ENCODE measurements around the gene HS6ST1. TPM values are rescaled to one million over a fixed set of nuclear protein-coding genes. Genes with fewer than 3 reads are reported as not detected.
A peak's percentile ranks its signal among the peaks of the same experiment; 100 is the strongest.
"Not testable (repeated sequence)": the region's sequence is repeated elsewhere in the genome, so short reads cannot be mapped to it uniquely, and the experiment has no call there.

HS6ST1 gene
- total and polyA plus RNA-seq, 5 experiments from 2014 or later = 3.2 to 15.2 (median 4.2) TPM

DNA sequence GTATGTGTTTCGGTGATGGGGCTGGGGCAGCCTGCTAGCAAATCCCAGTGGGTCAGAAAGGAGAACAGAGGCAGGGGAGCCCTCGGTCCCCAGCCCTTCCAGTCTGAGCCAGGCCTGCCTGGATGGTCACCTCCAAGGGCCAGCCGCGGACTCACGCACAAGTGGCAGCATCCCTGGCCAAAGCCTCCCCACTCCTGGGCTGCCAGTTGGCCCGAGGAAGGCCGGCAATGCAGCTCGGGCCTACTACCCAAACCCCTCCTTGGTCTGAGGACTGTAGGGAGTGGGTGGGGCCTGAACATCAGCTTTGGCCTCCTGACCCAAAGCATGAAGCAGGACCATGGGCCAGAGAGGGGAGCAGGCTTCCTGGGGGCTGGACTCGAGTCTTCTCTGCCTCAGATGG lies 51.5 kb downstream of the HS6ST1 start:
- DNase-seq, H3K4me1 Mint-ChIP-seq, ATAC-seq, H3K36me3 Mint-ChIP-seq, H3K27me3 Mint-ChIP-seq, H3K9me3 Mint-ChIP-seq, H3K27ac Mint-ChIP-seq, H3K4me3 Mint-ChIP-seq, POLR2A ChIA-PET: not testable (repeated sequence)

DNA sequence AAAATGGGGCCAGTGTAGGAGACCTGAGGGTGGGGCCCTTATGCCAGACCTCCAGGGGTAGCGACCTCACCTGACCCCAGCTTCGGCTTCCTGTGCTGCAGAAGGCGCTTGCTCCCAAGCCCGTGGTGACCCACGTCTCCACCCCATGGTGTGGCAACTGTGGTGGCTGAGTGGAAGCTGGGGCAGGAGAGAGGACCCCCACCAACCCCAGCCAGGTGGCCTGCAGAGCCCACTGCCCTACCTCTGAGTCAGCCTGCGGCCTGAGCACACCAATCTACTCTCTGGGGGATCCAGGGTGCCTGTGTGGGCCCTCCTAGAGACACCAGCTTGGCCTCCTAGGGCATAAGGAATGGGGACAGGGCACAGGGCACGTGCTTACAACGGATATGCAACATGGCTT lies 52.2 kb downstream of the HS6ST1 start:
- ATAC-seq, POLR2A ChIA-PET, H3K27ac Mint-ChIP-seq, H3K4me1 Mint-ChIP-seq, H3K9me3 Mint-ChIP-seq, H3K27me3 Mint-ChIP-seq, H3K36me3 Mint-ChIP-seq, H3K4me3 Mint-ChIP-seq: not testable (repeated sequence)
- peak in 1 of 10 donors; percentile 38 for DNase-seq

DNA sequence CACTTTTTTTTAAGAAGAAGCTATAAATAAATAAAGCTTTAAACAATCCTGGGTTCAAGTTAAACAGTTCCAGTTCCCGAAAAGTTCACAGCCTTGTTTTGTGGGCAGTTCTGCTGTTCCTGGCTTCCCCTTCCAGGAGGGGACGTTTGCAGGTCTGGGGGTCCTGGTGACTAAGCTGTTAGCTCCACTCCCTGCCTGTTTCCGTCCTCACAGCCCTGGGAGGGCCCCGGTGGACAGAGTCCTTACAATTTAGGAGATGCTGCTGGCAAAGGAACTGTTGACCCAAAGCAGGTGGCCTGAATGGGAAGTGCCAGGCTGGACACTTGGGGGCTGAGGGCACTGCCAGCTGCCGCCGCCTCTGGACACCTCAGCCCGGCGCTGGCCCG lies 53.1 kb downstream of the HS6ST1 start:
- H3K36me3 Mint-ChIP-seq, POLR2A ChIA-PET, H3K4me3 Mint-ChIP-seq, ATAC-seq, H3K4me1 Mint-ChIP-seq, H3K27me3 Mint-ChIP-seq, H3K9me3 Mint-ChIP-seq: not testable (repeated sequence)
- H3K27ac Mint-ChIP-seq = peak overlapping the region in 1 of 10 donors; percentile 74
- peak in 1 of 10 donors; percentile 41 for DNase-seq

DNA sequence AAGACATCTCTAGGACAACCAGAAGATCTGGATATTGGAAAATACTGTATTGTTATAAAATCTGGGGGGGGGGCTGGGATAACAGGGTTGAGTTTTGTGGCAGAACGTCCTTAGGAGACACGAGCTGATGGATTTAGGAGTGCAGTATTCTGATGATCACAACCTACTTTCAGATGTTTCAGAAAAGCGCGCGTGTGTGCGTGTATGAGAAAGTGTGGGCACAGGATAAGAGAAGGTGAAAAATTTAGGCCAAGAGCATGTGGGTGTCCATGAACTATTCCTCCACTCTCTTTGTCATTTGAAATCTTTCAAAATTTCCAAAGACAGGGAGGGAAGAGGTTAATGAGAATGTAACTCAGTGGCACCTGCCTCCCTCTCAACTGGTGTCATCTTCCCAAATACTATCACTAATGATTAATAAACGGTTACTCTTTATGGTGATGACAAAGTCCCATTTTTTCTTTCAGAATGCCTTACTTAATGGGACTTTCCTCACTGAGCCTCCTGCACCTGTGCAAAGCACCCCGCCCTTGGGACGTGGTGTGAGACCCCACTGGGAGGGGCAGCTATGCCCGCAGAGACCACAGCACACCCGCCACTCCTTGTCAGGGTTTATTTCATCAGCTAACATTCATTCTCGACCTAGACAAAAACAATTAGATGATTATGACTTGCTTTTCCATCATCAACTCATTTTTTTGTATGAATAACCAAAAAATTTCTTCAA lies 53.6 kb downstream of the HS6ST1 start:
- DNase-seq (no peak), ATAC-seq (no peak)
- Mint-ChIP-seq H3K36me3 (peaks cover 0 to 4% (median 0%) of the 10 kb centered on the region in 3 donors), H3K9me3 (no peaks in the 10 kb centered on the region), H3K27me3 (no peaks in the 10 kb centered on the region), H3K4me1 (peaks cover 0 to 2% (median 0%) of the 10 kb centered on the region in 4 donors), H3K4me3 (no peak overlapping the region), H3K27ac (peak overlapping the region in 1 of 10 donors; percentile 74)
- POLR2A ChIA-PET = no interaction called here

DNA sequence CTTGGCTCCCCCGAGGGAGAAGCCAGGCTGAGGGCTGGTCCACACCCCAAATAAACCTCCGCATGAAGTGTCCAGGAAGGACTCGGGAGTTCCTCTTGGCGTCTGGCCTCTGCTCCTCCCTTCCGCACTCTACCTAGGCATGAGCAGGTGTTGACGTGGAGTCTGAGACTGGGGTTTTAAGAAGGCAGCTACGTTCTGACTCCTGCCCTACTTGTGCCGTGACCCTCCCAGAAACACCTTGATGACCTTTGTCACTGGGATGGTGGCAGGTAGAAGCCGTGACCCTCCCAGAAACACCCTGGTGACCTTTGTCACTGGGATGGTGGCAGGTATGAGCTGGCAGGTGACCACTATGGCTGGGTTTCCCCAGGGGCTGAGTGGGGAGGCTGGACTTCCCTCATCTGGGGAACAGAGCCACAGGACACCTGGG lies 54.8 kb downstream of the HS6ST1 start:
- H3K36me3 Mint-ChIP-seq = peaks cover 0 to 4% (median 0%) of the 10 kb centered on the region in 3 donors
- H3K27me3 Mint-ChIP-seq = no peaks in the 10 kb centered on the region
- H3K4me3 Mint-ChIP-seq = no peak overlapping the region
- DNase-seq = peak in 1 of 10 donors; percentile 54
- H3K27ac Mint-ChIP-seq = no peak overlapping the region
- peaks cover 0 to 2% (median 0%) of the 10 kb centered on the region in 4 donors for H3K4me1 Mint-ChIP-seq
- H3K9me3 Mint-ChIP-seq = no peaks in the 10 kb centered on the region
- POLR2A ChIA-PET = no interaction called here
- no peak for ATAC-seq

DNA sequence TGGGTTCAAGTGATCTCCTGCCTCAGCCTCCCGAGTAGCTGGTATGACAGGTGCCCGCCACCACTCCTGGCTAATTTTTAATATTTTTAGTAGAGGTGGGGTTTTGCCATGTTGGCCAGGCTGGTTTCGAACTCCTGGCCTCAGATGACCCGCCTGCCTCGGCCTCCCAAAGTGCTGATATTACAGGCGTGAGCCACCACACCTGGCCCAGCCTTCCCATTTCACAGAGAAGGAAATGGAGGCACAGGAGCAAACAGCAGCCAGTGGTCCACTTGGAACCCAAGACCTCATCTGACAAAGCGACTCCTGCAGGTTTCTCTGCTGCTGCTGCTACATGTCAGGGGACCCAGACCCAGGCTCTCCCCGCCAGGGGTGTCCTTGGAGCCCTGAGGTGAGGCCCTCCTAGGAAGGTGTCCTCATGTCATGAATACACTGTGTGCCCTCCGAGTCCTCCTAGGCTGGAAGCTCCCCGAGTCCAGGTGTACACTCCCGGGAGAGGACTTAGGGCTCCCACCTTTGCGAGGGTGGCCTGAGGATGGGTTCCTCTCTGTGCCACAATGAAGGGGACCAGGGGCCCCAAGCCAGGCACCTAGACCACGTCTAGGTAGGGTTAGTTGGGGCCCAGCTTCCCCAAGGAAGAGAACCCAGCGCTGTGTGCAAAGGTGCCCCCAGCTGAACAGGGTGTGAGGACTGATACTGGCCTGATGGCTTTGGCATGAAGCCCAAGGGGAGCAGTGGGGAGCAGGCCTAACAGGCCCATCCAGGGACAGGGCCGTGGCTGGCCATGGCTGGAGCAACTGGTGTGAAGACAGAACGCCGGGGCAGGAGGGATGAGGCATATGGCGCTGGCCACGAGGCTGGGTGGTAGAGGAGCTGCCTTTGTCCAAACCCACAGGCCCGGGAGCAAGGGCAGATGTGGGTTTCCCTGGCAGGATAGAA lies 56.1 kb downstream of the HS6ST1 start:
- Mint-ChIP-seq H3K9me3 (no peaks in the 10 kb centered on the region), H3K36me3 (no peaks in the 10 kb centered on the region), H3K27ac (no peak overlapping the region), H3K4me3 (no peak overlapping the region), H3K27me3 (no peaks in the 10 kb centered on the region), H3K4me1 (peaks cover 0 to 2% (median 0%) of the 10 kb centered on the region in 4 donors)
- POLR2A ChIA-PET = no interaction called here
- ATAC-seq (no peak), DNase-seq (peak in 1 of 10 donors; percentile 56)

DNA sequence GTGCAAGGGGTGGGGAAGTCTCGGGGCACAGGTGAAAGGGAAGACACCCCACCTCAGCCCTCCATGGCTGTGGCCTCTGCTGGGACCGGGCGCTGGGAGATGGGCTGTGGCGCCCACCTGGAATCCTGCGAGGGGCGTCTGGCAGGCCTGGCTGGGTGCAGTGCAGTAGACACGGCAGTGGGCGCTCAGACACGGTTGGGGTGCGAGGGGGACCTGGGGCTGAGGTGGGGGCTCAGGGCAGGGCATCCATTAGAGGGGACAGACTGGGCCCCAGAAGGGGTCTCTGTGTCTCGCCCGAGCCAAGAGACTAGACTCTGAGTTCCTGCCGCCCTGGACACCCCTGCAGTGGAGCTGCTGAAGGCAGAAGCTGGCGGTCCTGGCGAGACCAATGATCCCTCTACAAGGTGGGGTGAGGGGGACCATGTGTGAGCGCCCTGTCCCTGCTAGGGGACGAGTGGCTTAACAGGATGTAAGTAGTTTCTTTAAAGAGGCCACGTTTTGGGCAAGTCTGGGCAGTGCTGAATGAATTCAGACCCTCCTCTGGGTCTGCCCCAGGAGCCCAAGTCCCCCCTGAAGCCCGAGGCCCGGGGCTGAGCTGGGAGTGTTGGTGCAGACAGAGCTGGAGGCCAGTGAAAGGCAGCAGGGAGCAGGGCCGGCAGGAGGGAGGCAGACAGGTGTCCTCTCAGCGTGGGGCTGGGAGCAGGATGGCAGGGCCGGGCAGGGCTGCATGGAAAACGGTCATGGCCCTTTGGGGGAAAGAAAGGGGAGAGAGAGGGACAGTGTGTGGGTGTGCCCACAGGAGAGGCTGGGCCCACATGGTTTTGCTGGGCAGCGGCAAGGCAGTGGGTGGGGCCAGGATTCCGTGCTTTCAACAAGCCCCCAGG lies 57.2 kb downstream of the HS6ST1 start:
- Mint-ChIP-seq H3K9me3 (no peaks in the 10 kb centered on the region), H3K4me3 (no peak overlapping the region), H3K27ac (no peak overlapping the region), H3K27me3 (no peaks in the 10 kb centered on the region), H3K4me1 (peaks cover 0 to 2% (median 0%) of the 10 kb centered on the region in 4 donors), H3K36me3 (no peaks in the 10 kb centered on the region)
- POLR2A ChIA-PET = no interaction called here
- peak in 1 of 10 donors; percentile 61 for DNase-seq
- no peak for ATAC-seq

DNA sequence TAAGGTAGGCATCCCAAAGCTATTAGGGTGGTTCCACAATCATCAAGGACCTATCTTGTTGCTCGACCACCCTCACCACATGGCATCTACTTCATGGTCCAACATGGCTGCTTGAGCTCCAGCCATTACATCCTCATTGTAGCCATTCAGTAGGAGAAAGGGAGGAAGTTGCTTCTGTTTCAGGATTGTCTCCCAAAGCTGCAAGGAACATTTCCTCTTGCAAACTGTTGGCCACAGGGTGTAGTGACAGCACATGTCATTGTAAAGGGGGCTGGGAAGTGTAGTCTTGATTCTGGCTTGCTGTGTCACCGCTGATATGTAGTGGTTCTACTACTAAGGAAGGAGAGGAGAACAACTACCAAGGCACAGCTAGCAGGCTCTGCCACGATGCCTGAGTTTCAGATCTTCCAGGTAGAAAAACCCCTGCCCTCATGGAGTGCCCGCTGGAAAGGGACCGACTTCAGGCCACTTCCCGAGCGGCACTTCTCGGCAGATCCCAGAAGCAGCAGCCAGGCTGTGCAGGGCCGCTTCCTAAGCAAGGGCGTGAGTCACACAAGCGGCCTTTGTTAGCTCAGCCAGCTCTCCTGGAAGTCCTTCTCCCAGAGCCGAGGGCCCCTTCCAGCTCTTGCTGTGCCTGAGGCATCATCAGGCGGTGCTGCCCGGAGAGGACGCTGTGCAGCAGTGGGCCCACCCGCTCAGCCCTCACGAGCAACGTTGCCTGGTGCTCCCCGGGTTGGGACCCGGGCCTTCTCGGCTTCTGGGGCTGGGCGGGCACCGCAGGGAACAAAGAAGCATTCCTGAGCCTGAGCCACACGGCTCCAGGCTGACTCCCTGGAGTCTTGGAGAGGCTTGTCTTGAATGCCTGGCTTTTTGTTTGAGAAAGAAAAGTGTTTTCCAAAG lies 58.2 kb downstream of the HS6ST1 start:
- POLR2A ChIA-PET = no interaction called here
- Mint-ChIP-seq H3K9me3 (no peaks in the 10 kb centered on the region), H3K36me3 (no peaks in the 10 kb centered on the region), H3K27ac (no peak overlapping the region), H3K4me1 (peaks cover 0 to 2% (median 0%) of the 10 kb centered on the region in 4 donors), H3K4me3 (no peak overlapping the region), H3K27me3 (peaks cover 0 to 3% (median 0%) of the 10 kb centered on the region in 5 donors)
- ATAC-seq (no peak), DNase-seq (peak in 1 of 10 donors; percentile 52)

DNA sequence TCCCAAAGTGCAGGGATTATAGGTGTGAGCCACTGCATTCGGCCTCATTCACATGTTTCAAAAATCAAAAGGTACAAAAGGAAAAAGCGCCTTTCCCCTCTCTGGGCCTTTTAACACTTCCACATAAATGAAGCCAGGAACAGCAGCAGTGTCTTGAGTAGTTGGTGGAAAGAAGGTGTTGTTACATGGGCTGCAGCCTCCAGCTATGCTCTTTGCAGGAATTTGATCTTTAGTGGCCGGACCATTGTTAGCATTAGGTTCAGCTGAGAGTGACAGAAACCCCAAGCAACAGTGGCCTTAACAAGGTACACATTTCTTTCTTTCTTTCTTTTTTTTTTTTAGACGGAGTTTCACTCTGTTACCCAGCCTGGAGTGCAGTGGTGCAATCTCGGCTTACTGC lies 59.1 kb downstream of the HS6ST1 start:
- Mint-ChIP-seq H3K36me3 (no peaks in the 10 kb centered on the region), H3K27ac (no peak overlapping the region)
- POLR2A ChIA-PET = no interaction called here

DNA sequence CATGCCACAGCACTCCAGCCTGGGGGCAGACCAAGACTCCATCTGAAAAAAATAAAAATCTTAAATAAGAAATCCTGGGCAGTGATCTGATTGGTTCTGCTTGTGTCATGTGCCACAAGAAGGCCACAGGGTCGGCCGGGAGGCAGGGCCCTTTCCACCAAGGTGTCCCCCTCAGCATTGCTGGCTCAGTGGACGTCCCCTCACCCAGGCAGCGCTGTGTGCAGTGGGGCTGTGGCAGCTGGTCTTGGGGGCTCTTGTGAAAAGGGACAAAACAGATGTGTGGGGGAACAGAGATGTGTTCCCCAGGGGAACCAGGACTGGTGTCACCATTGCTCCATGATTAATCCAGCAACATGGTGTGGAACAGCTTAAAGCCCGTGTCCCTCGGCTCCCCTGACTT lies 60.5 kb downstream of the HS6ST1 start:
- POLR2A ChIA-PET = no interaction called here
- Mint-ChIP-seq H3K4me1 (no peaks in the 10 kb centered on the region), H3K36me3 (no peaks in the 10 kb centered on the region), H3K27me3 (peaks cover 0 to 3% (median 0%) of the 10 kb centered on the region in 5 donors), H3K9me3 (no peaks in the 10 kb centered on the region), H3K4me3 (no peak overlapping the region), H3K27ac (no peak overlapping the region)
- ATAC-seq = no peak
- peak in 1 of 10 donors; percentile 57 for DNase-seq

More for the DNA sequence above, 59.1 kb downstream of the HS6ST1 start:
- no peak for ATAC-seq
- DNase-seq = no peak
- Mint-ChIP-seq H3K4me1 (no peaks in the 10 kb centered on the region), H3K9me3 (no peaks in the 10 kb centered on the region), H3K4me3 (no peak overlapping the region), H3K27me3 (peaks cover 0 to 3% (median 0%) of the 10 kb centered on the region in 5 donors)

DNA sequence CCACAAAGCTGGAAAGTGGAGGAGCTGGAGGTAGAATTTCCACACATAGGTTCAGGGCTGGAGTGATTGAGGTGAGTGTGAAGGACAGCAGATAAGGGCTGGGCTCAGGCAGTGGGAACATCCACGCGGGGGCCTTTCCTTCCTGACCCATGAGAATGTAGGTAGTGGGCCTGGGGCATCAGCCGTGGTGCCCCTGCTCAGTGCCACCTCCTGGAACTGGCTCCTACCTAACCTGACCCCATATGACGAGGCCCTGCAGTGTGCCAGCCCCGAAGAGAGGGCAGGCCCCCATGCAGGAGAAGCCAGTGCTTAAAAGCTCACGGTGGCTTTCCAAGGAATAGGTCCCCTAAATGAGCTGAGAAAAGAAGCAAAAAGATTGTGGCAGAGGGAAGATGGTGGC lies 66.2 kb downstream of the HS6ST1 start:
- POLR2A ChIA-PET = no interaction called here
- no peaks in the 10 kb centered on the region for H3K36me3 Mint-ChIP-seq
- ATAC-seq = no peak

DNA sequence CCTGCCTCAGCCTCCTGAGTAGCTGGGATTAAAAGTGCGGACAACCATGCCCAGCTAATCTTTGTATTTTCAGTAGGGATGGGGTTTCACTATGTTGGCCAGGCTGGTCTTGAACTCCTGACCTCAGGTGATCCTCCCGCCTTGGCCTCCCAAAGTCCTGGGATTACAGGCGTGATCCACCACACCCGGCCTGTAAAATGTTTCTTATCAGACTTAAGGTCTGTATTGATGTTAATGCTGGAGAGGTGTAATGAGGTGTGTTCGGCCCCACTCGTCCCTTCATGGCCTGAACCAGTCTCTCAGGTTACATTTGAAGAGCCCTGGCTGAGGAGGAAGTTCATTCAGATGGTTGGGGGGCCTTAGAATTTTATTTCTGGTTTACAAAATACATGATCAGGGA lies 66.6 kb downstream of the HS6ST1 start:
- H3K9me3 Mint-ChIP-seq, H3K27me3 Mint-ChIP-seq, DNase-seq, POLR2A ChIA-PET, ATAC-seq, H3K27ac Mint-ChIP-seq, H3K4me1 Mint-ChIP-seq, H3K36me3 Mint-ChIP-seq, H3K4me3 Mint-ChIP-seq: not testable (repeated sequence)

More for the DNA sequence above, 66.2 kb downstream of the HS6ST1 start:
- Mint-ChIP-seq H3K4me1 (no peaks in the 10 kb centered on the region), H3K9me3 (no peaks in the 10 kb centered on the region), H3K4me3 (no peak overlapping the region), H3K27ac (no peak overlapping the region), H3K27me3 (peaks cover 0 to 3% (median 0%) of the 10 kb centered on the region in 5 donors)
- no peak for DNase-seq

Data from naive thymus-derived CD8-positive, alpha-beta T cell (primary cell).